ENCODE measurements around the gene SCGB1C1.
"Not testable (repeated sequence)": the region's sequence is repeated elsewhere in the genome, so short reads cannot be mapped to it uniquely, and the experiment has no call there.

SCGB1C1 gene

GRCh38 chr11:216081-216974 lies 23.4 kb downstream of the SCGB1C1 start:
- no peak for DNase-seq (ENCODE audit: low read depth, low spot score)
- peak overlapping the region; percentile 52 for H3K27ac ChIP-seq

- DNase-seq (ENCODE audit: low read depth, low spot score) = no peak
- H3K27ac ChIP-seq = peak overlapping the region; percentile 52
These were observed 24.8 kb downstream of the SCGB1C1 start for GRCh38 chr11:217704-218103.

GRCh38 chr11:218815-219593 lies 26.1 kb downstream of the SCGB1C1 start:
- H3K27ac ChIP-seq = no peak overlapping the region
- DNase-seq (ENCODE audit: low read depth, low spot score) = no peak

- DNase-seq (ENCODE audit: low read depth, low spot score); H3K27ac ChIP-seq: not testable (repeated sequence)
These were observed 27.9 kb downstream of the SCGB1C1 start for GRCh38 chr11:220641-221215.

GRCh38 chr11:221539-221938 lies 28.7 kb downstream of the SCGB1C1 start:
- DNase-seq (ENCODE audit: low read depth, low spot score) = no peak
- no peak overlapping the region for H3K27ac ChIP-seq

- no peak overlapping the region for H3K27ac ChIP-seq
- DNase-seq (ENCODE audit: low read depth, low spot score) = no peak
These were observed 29.3 kb downstream of the SCGB1C1 start for GRCh38 chr11:221998-222789.

GRCh38 chr11:223026-223789 lies 30.3 kb downstream of the SCGB1C1 start:
- no peak for DNase-seq (ENCODE audit: low read depth, low spot score)
- no peak overlapping the region for H3K27ac ChIP-seq

- no peak overlapping the region for H3K27ac ChIP-seq
These were observed 31.0 kb downstream of the SCGB1C1 start for GRCh38 chr11:223884-224283.

GRCh38 chr11:224424-224823 lies 31.5 kb downstream of the SCGB1C1 start:
- no peak for DNase-seq (ENCODE audit: low read depth, low spot score)
- H3K27ac ChIP-seq = no peak overlapping the region

More at GRCh38 chr11:223884-224283, 31.0 kb downstream of the SCGB1C1 start:
- DNase-seq (ENCODE audit: low read depth, low spot score) = no peak

- H3K27ac ChIP-seq = no peak overlapping the region
- no peak for DNase-seq (ENCODE audit: low read depth, low spot score)
These were observed 33.0 kb downstream of the SCGB1C1 start for GRCh38 chr11:225734-226453.

- DNase-seq (ENCODE audit: low read depth, low spot score) = no peak
- H3K27ac ChIP-seq = no peak overlapping the region
These were observed 35.0 kb downstream of the SCGB1C1 start for GRCh38 chr11:227824-228379.

- no peak for DNase-seq (ENCODE audit: low read depth, low spot score)
- no peak overlapping the region for H3K27ac ChIP-seq
These were observed 37.6 kb downstream of the SCGB1C1 start for GRCh38 chr11:230431-230830.

- no peak for DNase-seq (ENCODE audit: low read depth, low spot score)
- H3K27ac ChIP-seq = no peak overlapping the region
These were observed 40.1 kb downstream of the SCGB1C1 start for GRCh38 chr11:232783-233565.

GRCh38 chr11:235180-235579 lies 42.3 kb downstream of the SCGB1C1 start:
- no peak for DNase-seq (ENCODE audit: low read depth, low spot score)
- H3K27ac ChIP-seq = no peak overlapping the region

- no peak for DNase-seq (ENCODE audit: low read depth, low spot score)
- peak overlapping the region; percentile 93 for H3K27ac ChIP-seq
These were observed 42.7 kb downstream of the SCGB1C1 start for GRCh38 chr11:235609-235996.

- DNase-seq (ENCODE audit: low read depth, low spot score) = peak; percentile 48
- peak within 1 kb of the TSS; percentile 93 for H3K27ac ChIP-seq
These were observed 43.3 kb downstream of the SCGB1C1 start, which contains the start of gene SIRT3 for GRCh38 chr11:235997-236773. Gene SIRT3, minus strand, starts transcription at chr11:236342. Its CDS starts 14 bp downstream, at chr11:236328.
